Natural killer cell (primary cell): ENCODE data around the gene MYOM1. TPM values are rescaled to one million over a fixed set of nuclear protein-coding genes. Genes with fewer than 3 reads are reported as not detected.

Source experiments
- ATAC-seq, 3 donors: fragments of 150-1000 bp in 2 of 3; fragments of 200-7000 bp in 1 of 3; cut with Tn5 transposase; 1 replicate in 1 of 3; 2 replicates in 2 of 3; pipeline ENCODE4 v1.10.0; 2021; ENCODE audit warnings: mild to moderate bottlenecking in 2 of 3, moderate library complexity in 2 of 3
- DNase-seq, 2 donors: peaks; one replicate each; pipeline versions ENCODE4 v3.0.0 to v3.0.0-alpha.2; 2013 to 2021; ENCODE audit warnings: mixed read lengths in 1 of 2
- H3K27ac ChIP-seq: one replicate; pipeline ENCODE4 v1.5.1; 2013; ENCODE audit warnings: mild to moderate bottlenecking, low read length
- H3K27me3 ChIP-seq: one replicate; pipeline ENCODE4 v1.6.1; 2013; ENCODE audit warnings: low read length; ENCODE audit not compliant: control insufficient read depth, insufficient read depth
- H3K36me3 ChIP-seq: one replicate; pipeline ENCODE4 v1.6.1; 2013; ENCODE audit warnings: low read length; ENCODE audit not compliant: control insufficient read depth, insufficient read depth
- H3K4me1 ChIP-seq: one replicate; pipeline ENCODE4 v1.6.1; 2013; ENCODE audit warnings: low read length; ENCODE audit not compliant: control insufficient read depth, insufficient read depth
- H3K4me3 ChIP-seq: one replicate; pipeline ENCODE4 v1.5.1; 2013; ENCODE audit warnings: low read length
- H3K9me3 ChIP-seq: one replicate; pipeline ENCODE4 v1.6.1; 2013; ENCODE audit warnings: low read length; ENCODE audit not compliant: control insufficient read depth, insufficient read depth
- H3K27ac Mint-ChIP-seq, 2 donors: one replicate each; pipeline ENCODE4 v1.8.0; 2022; ENCODE audit warnings: mild to moderate bottlenecking in 2 of 2, mixed read lengths in 2 of 2, moderate library complexity in 1 of 2
- H3K27me3 Mint-ChIP-seq, 2 donors: one replicate each; pipeline ENCODE4 v1.8.0; 2022; ENCODE audit warnings: low read depth in 2 of 2, mixed read lengths in 2 of 2
- H3K36me3 Mint-ChIP-seq: one replicate; pipeline ENCODE4 v1.8.0; 2022; ENCODE audit warnings: mixed read lengths
- H3K4me1 Mint-ChIP-seq, 2 donors: one replicate each; pipeline ENCODE4 v1.8.0; 2022; ENCODE audit warnings: mixed read lengths in 2 of 2
- H3K4me3 Mint-ChIP-seq: one replicate; pipeline ENCODE4 v1.8.0; 2022; ENCODE audit warnings: mild to moderate bottlenecking, moderate library complexity, mixed read lengths
- H3K9me3 Mint-ChIP-seq, 2 donors: one replicate each; pipeline ENCODE4 v1.8.0; 2022; ENCODE audit warnings: mixed read lengths in 2 of 2
- WGBS: methylation state at CpG from one replicate; pipeline ENCODE4 v1.1.7; 2013; ENCODE audit warnings: missing lambda C conversion rate; ENCODE audit not compliant: insufficient coverage; 5-methylcytosine and 5-hydroxymethylcytosine counted together
- intact Hi-C: fragments of 100-400 bp; cut with micrococcal nuclease; formaldehyde crosslinking; loops from one replicate; pipeline ENCODE4 v1.14.2; 2022
- total RNA-seq, 4 donors: library from RNA; stranded (reverse); fragments of 120-200 nt in 1 of 4; gene quantifications; one replicate each; pipeline versions ENCODE4 v1.2.3 to v1.2.4, GENCODE V29; 2013 to 2022
- TF ChIP-seq, protein P1 (sequence below): fragments of 200-600 bp; IDR thresholded peaks from one replicate; pipeline ENCODE4 v1.8.0; 2022; ENCODE audit warnings: antibody characterized with exemption

Gene MYOM1
- total RNA-seq, 3 donors from 2014 or later (not counting 1 experiment from before 2014, with no cell fraction given): 1.7 to 5.8 (median 3.0) TPM

DNA sequence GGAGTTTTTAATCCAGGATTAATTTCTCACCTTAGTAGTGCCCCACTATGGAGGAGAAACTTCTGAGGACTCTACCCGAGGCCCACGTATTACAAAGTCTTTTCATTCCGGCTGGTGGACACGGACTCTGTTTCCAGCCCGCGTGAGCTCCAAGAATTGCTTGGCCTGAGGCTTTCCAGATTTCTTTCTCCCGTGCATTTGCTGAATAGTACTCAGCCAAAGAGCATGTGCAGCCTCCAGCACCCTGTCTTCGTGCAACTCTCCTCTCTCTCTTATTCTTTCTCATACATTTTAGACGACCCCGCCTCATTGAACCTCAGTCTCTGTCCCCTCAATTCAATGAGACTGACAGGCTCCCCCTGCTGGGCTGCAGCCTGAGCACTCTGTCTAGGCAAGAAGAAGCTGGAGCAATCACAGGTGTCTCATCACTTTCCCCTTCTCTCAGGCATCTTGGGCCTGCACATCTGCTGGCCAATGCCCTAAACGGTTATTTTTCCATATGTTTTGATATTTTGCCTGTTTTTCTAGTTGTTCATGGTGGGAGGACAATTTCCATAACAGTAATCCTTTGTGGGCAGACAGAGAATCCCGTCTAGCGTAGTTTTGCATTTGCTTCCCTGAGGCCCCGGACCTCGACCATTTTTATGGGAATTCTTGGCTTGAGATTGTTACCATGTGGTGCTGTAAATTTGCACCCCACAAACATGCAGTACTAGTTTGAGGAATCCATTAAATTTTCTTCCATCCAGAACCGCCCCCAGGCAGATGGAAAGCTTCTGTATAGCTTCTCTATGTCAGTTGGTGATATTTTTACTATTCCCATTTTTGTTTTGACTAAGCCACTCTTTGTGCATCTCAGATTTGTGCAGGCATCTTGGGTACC, 156.7 kb downstream of the MYOM1 start:
- Histone ChIP-seq H3K4me1 (peaks cover 70% of the 10 kb centered on the region), H3K4me3 (no peak overlapping the region), H3K36me3 (no peaks in the 10 kb centered on the region), H3K9me3 (no peaks in the 10 kb centered on the region), H3K27me3 (no peaks in the 10 kb centered on the region), H3K27ac (peak overlapping the region; percentile 90)
- no peak for ATAC-seq
- WGBS: 52% methylated on average over 12 of the region's 16 CpGs
- H3K27ac Mint-ChIP-seq: peak overlapping the region; percentile 87 to 99
- peak overlapping the region; percentile 60 for H3K4me3 Mint-ChIP-seq
- intact Hi-C loops: loop anchor here (2.0 to 10.0 kb wide), 4 partner anchors 68 to 539 kb away; partner anchors contain the start of gene MYL12A
- no peaks in the 10 kb centered on the region for H3K9me3 Mint-ChIP-seq
- peaks cover 68 to 75% of the 10 kb centered on the region in 2 donors for H3K4me1 Mint-ChIP-seq
- TF ChIP-seq, protein P1, sequence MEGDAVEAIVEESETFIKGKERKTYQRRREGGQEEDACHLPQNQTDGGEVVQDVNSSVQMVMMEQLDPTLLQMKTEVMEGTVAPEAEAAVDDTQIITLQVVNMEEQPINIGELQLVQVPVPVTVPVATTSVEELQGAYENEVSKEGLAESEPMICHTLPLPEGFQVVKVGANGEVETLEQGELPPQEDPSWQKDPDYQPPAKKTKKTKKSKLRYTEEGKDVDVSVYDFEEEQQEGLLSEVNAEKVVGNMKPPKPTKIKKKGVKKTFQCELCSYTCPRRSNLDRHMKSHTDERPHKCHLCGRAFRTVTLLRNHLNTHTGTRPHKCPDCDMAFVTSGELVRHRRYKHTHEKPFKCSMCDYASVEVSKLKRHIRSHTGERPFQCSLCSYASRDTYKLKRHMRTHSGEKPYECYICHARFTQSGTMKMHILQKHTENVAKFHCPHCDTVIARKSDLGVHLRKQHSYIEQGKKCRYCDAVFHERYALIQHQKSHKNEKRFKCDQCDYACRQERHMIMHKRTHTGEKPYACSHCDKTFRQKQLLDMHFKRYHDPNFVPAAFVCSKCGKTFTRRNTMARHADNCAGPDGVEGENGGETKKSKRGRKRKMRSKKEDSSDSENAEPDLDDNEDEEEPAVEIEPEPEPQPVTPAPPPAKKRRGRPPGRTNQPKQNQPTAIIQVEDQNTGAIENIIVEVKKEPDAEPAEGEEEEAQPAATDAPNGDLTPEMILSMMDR: peak; percentile 66
- no peaks in the 10 kb centered on the region for H3K36me3 Mint-ChIP-seq
- DNase-seq: peak; percentile 37 to 82
- H3K27me3 Mint-ChIP-seq: no peaks in the 10 kb centered on the region

DNA sequence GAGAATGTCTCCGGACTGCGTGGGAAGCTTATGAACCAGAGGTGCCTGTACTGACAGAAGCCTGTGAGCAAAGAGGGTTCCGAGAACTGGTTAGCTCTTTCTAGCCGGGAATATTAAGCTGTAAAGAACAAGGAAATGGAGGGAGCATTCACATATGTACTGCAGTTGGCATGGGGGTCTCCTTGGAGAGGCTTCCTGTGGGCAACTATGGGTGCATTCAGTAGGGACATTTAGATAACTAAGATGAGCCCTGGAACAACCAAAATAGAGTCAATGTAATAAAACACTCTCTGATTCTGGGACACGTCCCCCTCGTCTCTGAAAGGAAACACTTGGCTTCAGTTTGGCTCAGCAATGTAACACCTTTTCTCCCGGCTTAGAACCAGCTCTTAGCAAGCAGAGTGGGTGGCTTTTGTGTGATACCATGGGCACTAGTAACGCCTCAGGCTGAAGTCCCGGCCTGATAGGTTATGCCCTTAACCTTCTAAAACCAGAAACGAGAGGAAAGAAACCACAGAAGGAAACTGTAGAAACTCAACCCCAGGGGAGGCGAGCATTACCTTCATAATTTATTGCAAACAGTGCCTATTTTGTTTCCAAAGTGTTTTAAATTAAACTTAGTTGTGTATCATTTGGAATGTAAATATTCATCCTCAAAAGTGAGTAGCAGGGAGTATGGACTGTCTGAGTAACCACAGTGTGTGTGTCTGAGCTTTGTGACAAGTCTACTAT, 158.0 kb downstream of the MYOM1 start:
- Mint-ChIP-seq H3K27ac (peak overlapping the region; percentile 87 to 99), H3K4me3 (peak overlapping the region; percentile 81)

DNA sequence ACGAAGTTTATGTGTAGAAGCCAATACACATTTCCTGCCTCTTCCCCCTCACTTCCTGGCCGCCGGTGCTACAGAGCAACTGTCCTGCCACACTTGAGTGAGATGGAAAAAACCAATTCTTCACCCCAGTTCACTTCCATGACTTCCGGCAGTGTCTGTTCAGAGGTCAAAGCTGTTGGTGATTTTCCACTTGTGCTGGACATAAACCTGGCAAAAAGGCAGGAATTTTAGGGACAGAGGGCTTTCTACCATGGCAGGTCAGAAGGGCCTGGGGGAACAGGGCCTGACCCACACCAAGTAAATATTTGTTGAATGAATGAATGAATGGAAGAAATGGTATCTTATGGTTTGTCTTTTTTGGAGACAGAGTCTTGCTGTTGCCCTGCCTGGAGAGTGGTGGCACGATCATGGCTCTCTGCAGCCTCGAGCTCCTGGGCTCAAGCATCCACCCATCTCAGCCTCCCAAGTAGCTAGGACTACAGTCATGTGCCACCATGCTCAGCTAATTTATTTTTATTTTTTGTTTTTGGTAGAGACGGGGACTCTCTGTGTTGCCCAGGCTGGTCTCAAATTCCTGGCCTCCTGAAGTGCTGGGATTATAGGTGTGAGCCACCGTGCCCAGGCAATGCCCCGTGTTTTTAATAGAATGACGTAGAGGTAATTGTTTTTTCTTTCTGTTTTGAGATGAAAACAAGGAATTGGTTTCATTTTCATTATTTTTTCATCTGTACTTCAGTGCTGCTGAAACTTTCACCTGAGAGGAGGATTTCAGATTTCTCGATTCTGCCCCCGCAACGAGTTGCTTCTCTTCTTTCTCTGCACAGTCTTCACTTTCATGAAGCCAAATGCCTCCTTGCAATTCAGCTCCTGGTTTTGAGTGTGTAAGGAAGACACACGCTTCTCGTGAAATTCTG, 158.8 kb downstream of the MYOM1 start:
- intact Hi-C loops: loop anchor here (1.0 to 10.0 kb wide), 3 partner anchors 48 to 541 kb away; partner anchors contain the start of gene LPIN2
- WGBS: 51% methylated on average over 14 of the region's 15 CpGs
- Histone ChIP-seq H3K27ac (peak overlapping the region; percentile 90), H3K36me3 (no peaks in the 10 kb centered on the region), H3K27me3 (no peaks in the 10 kb centered on the region), H3K4me1 (peaks cover 63% of the 10 kb centered on the region), H3K4me3 (no peak overlapping the region), H3K9me3 (no peaks in the 10 kb centered on the region)
- ATAC-seq (peak; percentile 22 to 47 (median 45)), DNase-seq (peak; percentile 28 to 76)
- Mint-ChIP-seq H3K9me3 (no peaks in the 10 kb centered on the region), H3K4me3 (peak overlapping the region; percentile 81), H3K36me3 (no peaks in the 10 kb centered on the region), H3K27ac (peak overlapping the region; percentile 87 to 99), H3K4me1 (peaks cover 63 to 70% of the 10 kb centered on the region in 2 donors), H3K27me3 (no peaks in the 10 kb centered on the region)
- TF ChIP-seq, protein P1: no peak

More for the DNA sequence above, 158.0 kb downstream of the MYOM1 start:
- WGBS: 35% methylated on average over 11 of the region's 11 CpGs
- Histone ChIP-seq H3K4me1 (peaks cover 71% of the 10 kb centered on the region), H3K27ac (peak overlapping the region; percentile 90), H3K27me3 (no peaks in the 10 kb centered on the region), H3K4me3 (no peak overlapping the region), H3K36me3 (no peaks in the 10 kb centered on the region), H3K9me3 (no peaks in the 10 kb centered on the region)
- no peaks in the 10 kb centered on the region for H3K27me3 Mint-ChIP-seq
- DNase-seq (peak; percentile 50 to 74), ATAC-seq (peak; percentile 60 to 77 (median 71))
- intact Hi-C loops: loop anchor here (1.0 to 10.0 kb wide), 5 partner anchors 48 to 541 kb away; partner anchors contain the start of genes LPIN2 and MYL12A
- no peaks in the 10 kb centered on the region for H3K36me3 Mint-ChIP-seq
- no peaks in the 10 kb centered on the region for H3K9me3 Mint-ChIP-seq
- H3K4me1 Mint-ChIP-seq: peaks cover 66 to 74% of the 10 kb centered on the region in 2 donors
- TF ChIP-seq, protein P1: no peak
